G401.6 (cell line): Measurements from ENCODE around the gene CDK19.

Experiments
- FAIRE-seq: peaks from 2 replicates; lab custom pipeline; 2012; peaks lifted over from hg19 to GRCh38; lab: Jason Lieb, UNC

The CDK19 gene

DNA sequence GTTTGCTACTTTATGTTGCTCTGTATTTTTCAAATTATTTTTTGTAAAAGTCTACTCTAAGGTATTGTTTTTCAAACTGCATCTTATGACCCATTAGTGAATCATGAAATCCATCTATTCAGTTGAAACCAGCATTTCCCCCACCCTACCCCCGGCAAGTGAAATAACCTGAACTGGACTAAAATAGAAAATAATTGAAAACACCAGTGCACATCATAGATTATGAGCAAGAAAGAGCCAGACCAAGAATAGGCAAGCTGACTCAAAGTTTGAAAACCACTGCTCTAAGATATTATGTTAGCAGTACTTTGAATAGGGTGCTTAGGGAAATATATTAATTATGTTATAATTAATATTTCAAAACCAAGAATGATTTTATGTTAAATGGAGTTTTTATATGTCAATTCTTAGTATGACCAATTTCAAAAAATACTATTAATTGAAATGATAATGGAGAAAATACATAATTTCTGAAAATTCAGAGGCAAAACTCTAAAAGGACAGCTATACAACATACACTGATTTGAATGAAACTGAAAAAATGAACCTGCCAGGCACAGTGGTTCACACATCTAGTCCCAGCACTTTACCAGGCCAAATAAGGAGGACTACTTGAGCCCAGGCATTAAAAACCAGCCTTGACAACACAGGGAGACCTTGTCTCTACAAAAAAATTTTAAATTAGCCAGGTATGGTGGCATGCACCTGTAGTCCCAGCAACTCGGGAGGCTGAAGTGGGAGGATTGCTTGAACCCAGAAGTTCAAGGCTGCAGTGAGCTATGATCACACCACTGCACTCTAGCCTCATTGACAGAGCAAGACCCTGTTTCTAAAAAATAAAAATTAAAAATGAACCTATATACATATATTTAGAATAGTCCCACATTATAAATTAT is 112.0 kb downstream of the CDK19 start:
- FAIRE-seq, result no peak

DNA sequence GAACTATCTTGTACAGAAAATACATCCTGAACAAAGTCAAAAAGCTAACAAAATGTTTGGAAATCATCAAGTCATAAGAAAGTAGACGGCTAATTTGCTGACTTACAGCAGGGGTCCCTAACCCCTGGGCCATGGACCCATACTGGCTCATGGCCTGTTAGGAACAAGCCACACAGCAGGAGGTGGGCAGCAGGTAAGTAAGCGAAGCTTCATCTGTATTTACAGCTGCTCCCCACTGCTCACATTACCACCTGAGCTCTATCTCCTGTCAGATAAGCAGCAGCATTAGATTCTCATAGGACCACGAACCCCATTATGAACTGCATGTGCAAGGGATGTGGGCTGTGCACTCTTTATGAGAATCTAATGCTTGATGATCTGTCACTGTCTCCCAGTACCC is 115.5 kb downstream of the CDK19 start:
- no peak for FAIRE-seq

DNA sequence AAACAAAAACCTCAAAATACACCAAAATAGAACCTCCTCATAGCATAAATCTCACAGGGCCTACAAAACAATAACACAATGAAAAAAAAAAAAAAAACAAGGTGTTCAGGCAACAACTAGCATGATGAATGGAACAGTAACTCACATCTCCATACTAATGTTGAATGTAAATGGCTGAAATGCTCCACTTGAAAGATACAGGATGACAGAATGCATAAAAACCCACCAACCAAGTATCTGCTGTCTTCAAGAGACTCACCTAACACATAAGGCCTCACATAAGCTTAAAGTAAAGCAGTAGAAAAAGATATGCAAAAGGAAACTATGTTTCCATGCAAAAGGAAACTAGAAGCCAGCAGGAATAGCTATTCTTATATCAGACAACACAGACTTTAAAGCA is 121.3 kb downstream of the CDK19 start:
- FAIRE-seq, result no peak

DNA sequence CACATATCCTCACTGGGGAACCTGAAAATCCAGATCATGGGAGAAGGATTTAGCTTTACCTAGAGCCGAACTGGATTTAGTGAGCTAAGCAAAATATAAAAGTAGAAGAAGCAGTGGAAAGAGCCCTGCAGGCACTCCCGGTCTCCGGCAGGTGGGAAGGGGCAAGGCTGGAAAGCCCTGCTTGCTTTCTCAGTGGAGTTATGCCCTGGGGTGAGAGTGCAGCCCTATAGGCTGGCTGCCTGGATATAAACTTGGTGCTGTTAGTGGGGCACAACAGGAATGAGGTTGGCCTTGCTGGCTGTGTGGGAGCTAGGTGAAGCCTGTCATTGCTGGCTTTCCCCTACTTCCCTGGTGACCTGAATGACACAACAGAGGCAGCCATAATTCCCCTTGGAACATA is 122.0 kb downstream of the CDK19 start:
- no peak for FAIRE-seq

DNA sequence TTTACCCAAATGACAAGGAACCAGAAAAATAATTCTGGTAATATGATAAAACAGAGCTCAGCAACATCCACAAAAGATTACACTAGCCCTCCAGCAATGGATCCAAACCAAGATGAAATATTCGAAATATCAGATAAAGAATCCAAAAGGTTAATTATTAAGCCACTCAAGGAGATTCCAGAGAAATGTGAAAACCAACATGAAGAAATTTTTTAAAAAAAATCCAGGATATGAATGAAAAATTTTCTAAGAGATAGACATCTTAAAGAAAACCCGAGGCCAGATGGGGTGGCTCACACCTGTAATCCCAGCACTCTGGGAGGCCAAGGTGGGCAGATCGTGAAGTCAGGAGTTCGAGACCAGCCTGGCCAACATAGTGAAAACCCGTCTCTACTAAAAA is 124.4 kb downstream of the CDK19 start:
- no peak for FAIRE-seq

DNA sequence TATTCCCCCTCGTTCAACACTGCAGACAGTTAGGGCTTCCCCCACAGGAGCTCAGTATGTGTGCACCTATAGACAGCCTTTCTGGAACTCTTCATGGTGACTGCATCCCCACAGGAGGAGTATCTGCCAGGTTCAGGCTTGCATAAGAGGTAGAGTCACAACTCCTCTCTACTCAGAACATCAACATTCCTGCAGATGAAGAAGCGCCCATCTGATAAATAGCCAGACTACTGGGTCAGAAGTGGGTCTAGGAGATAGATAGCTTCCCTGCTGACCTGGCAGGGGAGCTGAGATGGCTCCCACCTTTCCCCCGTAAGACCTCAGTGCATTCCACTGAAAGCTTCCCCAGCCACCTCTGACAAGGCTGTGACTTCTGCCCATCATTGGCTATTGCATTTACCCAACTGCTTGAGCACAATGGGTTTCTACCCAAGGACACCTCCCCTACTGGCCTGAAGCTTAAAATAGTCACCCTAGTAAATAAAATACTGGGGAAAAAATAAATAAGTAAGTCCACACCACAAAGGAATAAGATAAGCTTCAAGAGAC is 125.1 kb downstream of the CDK19 start:
- FAIRE-seq, result no peak

DNA sequence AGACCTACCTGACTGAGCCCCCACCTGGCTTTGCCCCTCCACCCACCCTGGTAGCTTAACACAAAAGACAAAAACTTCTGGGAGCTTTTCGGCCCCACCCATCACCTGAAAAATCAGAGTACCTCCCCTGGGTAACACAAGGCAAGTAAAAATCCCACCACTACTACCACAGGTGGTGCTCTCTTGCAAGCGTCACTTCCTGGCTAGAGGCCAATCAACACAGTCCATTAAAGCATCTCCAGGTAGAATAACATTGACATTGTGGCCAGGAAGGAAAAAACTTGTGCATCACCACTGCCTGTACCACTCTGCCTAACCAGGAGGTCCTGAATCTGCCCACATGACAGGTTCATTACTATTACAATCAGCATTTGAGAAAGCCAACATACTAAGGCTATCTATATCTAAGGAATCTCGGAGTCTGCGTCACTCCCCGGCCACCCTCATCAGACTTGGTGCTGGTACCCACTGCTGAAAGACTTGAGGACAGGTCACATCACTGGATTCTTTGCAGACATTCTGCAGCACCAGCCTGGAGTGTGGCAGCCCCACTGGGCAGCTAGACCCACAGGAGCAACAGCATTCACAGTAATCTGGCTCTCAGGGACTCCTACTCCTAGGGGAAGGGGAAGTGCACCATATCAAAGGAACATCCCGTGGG is 125.9 kb downstream of the CDK19 start:
- FAIRE-seq, result no peak

DNA sequence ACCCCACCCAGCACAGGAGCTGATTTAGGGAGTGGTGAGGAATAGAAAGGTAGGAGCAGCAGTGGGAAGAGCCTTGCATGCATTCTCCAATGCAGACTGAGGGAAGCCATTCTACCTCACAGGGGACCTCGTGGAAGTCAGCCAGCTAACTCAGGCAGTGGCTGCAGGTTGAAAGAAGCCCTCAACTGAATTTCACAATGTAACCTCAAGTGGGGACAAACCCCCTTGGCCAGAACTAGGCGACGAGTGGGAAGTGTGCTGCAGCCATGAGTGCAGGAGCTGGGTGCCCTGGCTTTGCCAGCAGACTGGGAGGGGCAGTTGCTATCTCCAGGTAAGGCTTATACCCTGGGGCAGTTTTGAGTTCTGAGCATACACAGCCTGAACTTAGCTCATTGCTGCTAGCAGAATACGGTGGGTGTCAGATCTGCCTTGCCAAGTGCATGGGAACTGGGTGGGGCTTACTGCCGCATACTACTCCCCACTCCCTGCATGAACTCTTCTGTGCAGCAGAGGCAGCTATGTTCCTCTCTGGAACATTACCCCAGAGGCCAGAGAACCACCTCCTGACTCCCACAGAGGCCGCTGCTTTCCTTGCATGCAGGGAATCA is 126.5 kb downstream of the CDK19 start:
- no peak for FAIRE-seq

DNA sequence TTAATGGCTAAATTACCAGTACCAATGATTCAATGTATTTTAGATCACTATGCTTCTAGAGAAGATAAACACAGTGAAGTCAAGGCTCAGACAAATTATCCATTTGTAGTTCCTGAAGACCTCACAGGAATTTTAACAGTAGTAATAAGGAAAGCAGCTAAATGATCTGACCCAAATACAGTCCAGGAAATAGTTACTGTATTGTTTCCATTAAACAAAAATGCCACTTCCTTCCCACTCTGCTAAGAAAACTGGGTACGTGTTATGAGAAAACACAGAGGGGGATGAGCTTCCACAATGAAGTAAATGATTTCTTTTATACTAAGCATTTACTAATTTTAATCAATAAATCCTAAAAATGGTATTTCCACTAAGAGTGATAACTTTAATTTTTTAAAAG is 127.9 kb downstream of the CDK19 start:
- no peak for FAIRE-seq

DNA sequence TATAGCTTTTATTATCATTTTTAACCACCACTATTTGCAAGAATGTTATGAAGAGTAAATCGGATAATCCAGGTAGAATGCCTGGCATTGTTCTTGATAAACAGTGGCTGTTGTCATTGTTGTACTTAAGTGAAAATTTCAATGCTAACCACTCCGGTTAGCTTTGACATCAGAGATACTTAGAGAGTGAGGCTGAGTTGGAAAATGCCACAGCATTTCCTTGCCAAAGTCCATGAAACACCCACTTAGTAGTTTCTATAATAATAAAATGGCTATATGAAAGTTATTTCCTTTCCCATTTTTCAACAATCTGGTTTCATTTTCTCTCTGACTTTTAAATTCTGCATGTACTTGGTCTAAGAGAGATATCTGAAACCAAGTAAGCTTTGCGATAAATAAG is 132.0 kb downstream of the CDK19 start:
- FAIRE-seq, result no peak

DNA sequence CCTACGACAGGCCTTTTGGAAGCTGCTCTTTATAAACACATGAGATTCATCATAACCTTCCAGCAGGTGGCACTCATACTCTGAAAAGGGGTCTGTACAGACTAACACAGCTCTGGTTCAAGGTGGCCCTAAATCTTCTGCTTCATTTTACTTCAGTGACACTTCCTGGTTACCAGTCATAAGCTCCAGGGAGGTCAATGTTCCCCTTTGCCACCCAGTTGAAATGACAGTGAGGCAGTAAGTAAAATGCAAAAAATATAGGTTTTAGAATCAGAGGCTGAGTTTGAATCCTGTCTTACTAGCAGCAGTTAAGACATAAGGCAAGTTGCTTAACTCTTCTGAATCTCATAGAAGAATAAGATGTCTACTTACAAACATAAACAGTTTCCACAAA is 132.8 kb downstream of the CDK19 start:
- FAIRE-seq, result peak; percentile 93

DNA sequence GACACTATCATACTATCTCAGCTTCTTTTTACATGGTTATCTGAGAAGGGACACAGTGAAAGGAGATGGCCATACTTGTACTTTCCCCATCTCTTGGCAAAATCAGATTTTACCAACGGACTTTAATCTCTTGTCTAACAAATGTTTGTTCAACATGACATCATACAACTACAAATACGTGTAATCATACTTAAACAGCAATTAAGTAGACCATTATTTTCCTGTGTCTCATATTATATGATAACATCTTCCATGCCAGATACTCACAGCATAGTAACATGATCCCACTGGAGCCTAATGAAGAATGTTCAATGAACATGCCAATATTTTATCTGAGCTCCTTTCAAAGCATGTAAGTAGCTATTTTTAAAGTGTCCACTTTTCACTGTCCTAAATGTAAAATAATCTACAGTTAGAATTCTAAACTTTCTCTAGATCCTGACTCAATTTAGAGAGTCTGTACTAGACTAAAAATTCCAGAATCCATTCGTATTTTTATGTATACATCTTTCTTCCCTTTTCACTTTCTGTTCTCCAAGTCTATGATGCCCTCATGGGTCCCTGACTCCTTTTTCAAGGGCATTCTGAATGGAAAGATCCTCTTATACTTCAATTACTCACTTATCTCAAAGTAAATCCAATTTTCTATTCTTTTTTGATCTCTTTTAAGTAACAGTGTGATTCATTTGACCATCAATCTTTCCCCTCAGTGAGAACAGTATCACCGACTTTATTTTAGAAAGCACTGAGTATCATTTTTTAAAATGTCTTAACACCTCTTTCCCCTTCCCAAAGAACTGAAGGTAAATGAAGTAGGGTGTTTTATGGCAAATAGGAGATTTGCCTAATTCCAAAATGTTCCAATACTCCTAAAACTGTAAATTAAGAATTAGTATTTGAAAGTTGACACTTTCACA is 133.5 kb downstream of the CDK19 start:
- no peak for FAIRE-seq

DNA sequence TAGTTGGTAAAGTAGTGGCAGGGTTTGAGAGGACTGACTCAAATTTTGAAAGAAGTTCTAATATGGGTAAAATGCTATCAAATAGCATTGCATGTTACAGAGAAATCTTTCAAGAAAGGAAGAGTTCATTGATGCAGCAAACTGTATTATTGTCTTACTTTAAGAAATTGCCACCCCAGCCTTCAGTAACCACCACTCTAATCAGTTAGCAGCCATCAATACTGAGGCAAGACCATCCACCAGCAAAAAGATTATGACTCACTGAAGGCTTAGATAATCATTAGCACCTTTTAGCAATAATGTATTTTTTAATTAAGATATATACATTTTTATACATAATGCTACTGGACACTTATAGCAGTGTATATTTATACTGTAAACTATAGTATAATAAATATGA is 138.9 kb downstream of the CDK19 start:
- FAIRE-seq, result no peak

DNA sequence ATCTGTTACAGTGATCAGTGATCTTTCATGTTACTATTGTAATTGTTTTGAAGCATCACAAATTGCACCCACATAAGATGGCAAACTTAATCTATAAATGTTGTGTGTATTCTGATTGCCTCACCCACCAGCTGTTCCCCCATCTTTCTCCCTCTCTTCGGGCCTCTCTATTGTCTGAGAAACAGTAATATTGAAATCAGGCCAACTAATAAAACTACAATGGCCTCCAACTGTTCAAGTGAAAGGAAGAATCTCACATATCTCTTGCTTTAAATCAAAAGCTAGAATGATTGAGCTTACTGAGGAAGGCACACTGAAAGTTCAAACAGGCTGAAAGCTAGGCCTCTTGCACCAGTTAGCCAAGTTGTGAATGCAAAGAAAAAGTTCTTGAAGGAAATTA is 141.2 kb downstream of the CDK19 start:
- no peak for FAIRE-seq

DNA sequence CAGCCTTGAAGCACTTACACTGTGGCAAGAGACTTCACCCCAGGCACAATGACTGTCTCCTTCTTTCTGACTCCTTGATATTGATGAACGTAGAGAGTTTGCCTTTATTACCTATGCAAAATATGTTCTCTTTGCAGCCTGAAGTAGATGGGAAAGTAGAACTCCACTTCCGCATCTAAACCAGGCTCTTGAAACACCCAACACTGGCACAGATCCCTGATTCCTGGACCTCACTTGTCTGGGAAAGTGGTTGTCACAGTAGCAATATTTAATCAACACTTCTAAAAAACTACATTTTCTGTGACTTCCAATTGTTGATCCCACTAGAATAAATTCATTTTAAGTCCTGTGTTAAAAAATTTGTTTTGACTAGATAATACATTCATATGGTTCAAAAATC is 143.1 kb downstream of the CDK19 start:
- FAIRE-seq, result no peak

DNA sequence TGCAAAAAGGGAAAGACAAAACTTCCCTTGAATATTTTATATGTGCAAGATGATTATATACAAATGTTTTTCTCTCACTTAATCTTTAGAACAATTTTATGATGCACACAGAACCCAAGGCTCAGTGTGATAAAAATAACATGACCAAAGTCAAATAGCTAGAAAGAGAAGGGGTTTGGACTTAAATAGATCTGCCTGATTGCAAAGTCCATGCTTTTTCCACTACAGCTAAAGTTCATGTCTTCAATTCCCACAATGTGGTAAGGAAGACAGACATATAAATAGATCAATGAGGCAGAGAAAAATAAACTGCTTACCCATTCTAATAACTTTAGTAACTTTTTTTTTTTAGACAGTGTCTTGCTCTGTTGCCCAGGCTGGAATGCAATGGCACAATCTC is 143.8 kb downstream of the CDK19 start:
- no peak for FAIRE-seq

DNA sequence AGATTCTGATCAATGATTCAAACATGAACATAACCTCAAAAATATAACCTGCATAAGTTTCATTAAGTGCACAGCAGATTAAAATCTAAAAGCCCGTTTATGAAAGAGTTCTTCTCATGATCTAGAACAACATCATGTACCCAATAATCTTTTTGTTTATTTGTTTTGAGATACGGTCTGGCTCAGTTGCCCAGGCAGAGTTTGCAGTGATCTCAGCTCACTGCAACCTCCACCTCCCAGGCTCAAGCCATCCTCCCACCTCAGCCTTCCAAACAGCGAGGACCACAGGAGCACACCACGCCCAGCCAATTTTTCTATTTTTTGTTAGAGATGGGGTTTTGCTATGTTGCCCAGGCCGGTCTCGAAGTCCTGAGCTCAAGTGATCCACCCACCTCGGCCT is 149.7 kb downstream of the CDK19 start:
- FAIRE-seq, result no peak

DNA sequence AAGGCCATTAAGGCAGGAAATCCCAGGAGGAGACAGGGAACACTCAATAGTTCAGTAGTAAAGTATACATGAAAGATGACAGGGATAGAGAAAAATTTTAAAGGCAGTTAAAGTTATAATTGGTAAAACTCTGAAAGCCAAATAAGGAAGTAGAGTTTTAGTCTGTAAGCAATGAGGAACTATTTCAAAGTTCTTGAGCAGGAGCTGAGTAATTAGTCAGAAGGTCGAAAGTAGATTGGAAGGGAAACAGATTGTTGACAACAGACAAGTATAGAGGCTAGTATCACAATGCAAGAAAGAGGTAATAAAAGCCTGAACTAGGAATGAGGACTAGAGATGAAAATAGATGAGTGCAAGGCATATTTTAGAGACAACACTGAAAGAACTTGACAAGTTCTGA is 150.3 kb downstream of the CDK19 start:
- FAIRE-seq, result no peak

DNA sequence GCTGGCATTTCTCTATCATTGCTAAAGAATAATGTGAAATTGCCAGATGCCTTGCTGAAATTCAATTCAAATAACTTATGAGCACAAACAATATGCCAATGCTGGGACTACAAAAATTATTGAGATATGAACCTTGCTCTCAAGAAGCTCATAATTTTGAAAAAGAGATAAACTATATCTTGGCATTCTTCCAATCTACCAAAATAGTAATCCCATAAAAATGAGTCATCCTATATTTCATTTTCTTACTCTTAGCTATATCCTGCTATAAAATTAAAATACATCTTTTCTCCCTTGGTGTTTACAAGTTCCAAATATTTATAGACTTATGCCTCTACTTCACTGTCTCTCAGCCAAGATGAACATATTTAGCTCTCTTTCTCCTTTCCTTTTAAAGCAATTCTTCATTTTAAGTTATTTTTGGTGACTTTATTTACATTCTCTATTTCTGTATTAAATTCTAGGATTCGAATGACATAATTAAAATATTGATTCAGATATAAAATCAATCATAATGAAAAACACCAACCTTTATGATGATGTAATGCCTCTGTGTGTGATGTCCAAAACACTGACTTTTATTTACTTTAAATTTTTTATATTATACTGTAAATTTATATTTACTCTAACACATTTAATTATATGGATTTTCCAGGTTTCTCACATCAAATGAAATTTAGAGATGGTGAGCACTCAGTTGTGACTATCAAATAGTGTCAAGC is 152.6 kb downstream of the CDK19 start:
- peak; percentile 50 for FAIRE-seq

DNA sequence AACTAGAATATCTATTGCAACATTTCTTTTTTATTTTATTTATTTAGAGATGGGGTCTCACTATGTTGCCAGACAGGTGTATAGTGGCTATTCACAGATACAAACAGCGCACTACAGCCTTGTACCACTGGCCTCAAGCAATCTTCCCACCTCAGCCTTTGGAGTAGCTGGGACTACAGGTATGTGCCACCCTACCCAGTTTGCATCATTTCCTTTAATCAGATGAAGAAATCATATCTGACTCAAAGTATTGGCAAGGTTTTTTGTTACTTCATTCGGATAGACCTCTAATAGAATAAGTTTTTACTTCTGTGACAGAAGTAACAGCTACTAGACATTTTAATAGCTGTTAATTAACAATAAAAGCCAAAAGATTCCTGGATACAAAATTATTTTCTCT is 153.9 kb downstream of the CDK19 start:
- no peak for FAIRE-seq

DNA sequence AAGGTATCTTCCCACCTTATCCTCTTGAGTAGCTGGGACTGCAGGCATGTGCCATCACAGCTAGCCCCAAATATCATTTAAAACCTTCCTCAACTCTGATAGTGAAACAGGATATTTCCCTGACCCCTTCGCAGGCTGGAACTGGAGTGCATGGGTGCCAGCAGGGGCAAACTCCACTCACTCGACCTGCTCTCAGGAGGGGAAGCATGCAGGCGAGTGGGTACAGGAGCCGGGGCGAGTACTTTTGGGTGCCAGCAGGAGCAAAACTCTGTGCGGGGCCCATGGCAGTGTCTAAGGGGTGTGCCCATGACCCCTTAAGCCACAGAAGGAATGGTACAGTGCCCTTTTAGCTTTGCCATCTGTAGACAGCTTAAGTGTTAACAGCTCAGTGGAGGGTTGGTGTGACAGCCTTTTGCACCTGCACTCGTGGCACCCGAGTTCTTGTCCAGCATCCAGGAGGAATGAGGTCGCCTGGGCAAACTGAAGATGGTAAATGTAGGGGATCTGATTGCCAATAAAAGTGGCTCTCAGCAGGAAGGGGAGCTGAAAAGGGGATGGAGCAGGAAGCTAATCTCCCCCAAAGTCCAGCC is 155.1 kb downstream of the CDK19 start:
- no peak for FAIRE-seq
